Measurements from ENCODE around the gene DIDO1.

DIDO1 gene

DNA sequence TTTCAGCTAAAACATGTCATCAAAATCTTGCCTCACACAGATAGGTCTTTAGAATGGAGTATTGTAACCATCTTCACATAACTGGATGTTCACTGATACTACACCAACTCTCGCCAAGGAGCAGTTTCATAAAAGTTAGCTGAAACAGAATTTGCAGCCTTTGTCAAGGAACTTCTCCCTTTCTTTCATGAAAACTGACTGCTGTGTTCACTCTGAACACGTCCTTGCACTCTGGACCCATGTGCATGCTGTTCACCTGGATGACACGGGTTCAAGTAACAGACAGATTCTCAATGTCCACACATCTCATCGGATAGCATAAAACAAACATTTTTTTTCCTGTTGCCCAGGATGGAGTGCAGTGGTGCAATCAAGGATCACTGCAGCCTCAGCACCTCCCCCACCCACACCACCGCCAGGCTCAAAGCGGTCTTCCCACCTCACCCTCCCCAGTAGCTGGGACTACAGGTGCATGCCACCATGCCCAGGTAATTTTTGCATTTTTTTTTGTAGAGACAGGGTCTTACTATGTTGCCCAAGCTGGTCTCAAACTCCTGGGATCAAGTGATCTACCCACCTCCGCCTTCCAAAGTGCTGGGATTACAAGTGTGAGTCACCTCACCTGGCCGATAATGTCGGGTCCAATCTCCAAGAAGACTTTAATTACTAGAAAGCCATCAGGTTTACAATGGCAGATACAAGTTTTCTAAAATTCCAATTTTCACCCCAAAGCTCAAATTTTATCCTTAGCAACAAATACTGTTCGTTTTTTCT, 9.4 kb downstream of the DIDO1 start:
- TF ChIP-seq CTCF (IDR thresholded peaks at IDR 0.05): no peak

- no peak for TF ChIP-seq CTCF (IDR thresholded peaks at IDR 0.05)
Observed at GRCh38 chr20:62914970-62915457, 11.3 kb downstream of the DIDO1 start.

- no peak for TF ChIP-seq CTCF (IDR thresholded peaks at IDR 0.05)
Observed at GRCh38 chr20:62914436-62914835, 11.9 kb downstream of the DIDO1 start.

GRCh38 chr20:62913043-62913630, 13.2 kb downstream of the DIDO1 start:
- TF ChIP-seq CTCF (IDR thresholded peaks at IDR 0.05): no peak

GRCh38 chr20:62911701-62912280, 14.5 kb downstream of the DIDO1 start:
- TF ChIP-seq CTCF (IDR thresholded peaks at IDR 0.05): no peak

- no peak for TF ChIP-seq CTCF (IDR thresholded peaks at IDR 0.05)
Observed at GRCh38 chr20:62910777-62911497, 15.4 kb downstream of the DIDO1 start.

DNA sequence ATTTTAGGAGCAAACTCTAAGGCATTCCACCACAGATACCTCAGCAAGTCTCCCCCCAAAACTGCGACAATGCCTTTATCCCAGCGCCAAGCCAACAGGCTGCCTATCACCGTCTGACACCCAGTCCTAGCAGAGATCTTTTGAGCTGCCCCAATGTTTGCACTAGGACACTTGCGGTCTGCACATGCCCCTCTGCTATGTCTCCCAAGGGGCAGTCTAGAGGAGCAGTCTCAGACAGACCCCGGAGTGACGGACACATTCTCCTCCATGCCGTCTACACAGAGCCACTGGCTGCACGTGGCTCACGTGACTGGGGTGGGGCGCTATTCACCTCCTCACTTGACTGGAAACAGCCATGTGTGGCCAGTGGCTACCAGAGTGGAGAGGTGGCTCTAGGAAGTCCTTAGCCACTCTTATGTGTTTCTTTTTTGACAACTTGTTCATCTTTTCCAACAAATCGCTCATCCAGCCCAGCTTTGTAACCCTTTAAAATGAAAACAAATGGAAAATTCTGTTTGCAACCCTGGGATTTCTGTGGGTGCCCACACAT, 16.0 kb downstream of the DIDO1 start:
- TF ChIP-seq CTCF (IDR thresholded peaks at IDR 0.05): no peak

Data from LNCAP (cell line).